ENCODE results near the gene C1QL1.

Gene C1QL1

GRCh38 chr17:44997733-44998520 is 29.8 kb upstream of the C1QL1 start:
- Histone ChIP-seq H3K9ac (ENCODE audit: low read depth, low read length) (no peak overlapping the region), H3K4me3 (ENCODE audit: low read depth in 1 of 2, low read length in 2 of 2) (no peak overlapping the region)

GRCh38 chr17:44996304-44996703 is 28.2 kb upstream of the C1QL1 start:
- no peaks in the 10 kb centered on the region for H4K20me1 ChIP-seq (ENCODE audit: insufficient read depth, low read length)
- no peaks in the 10 kb centered on the region for H3K27me3 ChIP-seq (ENCODE audit: insufficient read depth, low read length, poor library complexity)
- peaks cover 6% of the 10 kb centered on the region; the same call in 1 of the 2 replicates for H3K4me1 ChIP-seq (ENCODE audit: insufficient read depth, low read length)
- TF ChIP-seq EZH2 (IDR thresholded peaks at IDR 0.05; ENCODE audit: borderline replicate concordance, low read depth, low read length, severe bottlenecking) = no peak
- no peak for TF ChIP-seq CTCF (IDR thresholded peaks at IDR 0.05; ENCODE audit: borderline replicate concordance, extremely low read depth, low read length, poor library complexity, severe bottlenecking)
- DNase-seq (no peak), ATAC-seq (ENCODE audit: insufficient read depth, low read depth) (no peak)
- H3K36me3 ChIP-seq (ENCODE audit: insufficient read depth, low read length) = no peaks in the 10 kb centered on the region
- no peaks in the 10 kb centered on the region for H3K9me3 ChIP-seq (ENCODE audit: insufficient read depth, low read length, severe bottlenecking)
- H3K27ac ChIP-seq (ENCODE audit: low read length) = no peak overlapping the region
- no peaks in the 10 kb centered on the region for H3K79me2 ChIP-seq (ENCODE audit: insufficient read depth, low read length)
- H2AFZ ChIP-seq (ENCODE audit: low read depth, low read length) = no peak overlapping the region
- no peak overlapping the region for H3K4me2 ChIP-seq (ENCODE audit: insufficient read depth, low read length)
- no peak overlapping the region for H3K9ac ChIP-seq (ENCODE audit: low read depth, low read length)
- H3K4me3 ChIP-seq (ENCODE audit: low read depth in 1 of 2, low read length in 2 of 2) = no peak overlapping the region

More at GRCh38 chr17:44997733-44998520, 29.8 kb upstream of the C1QL1 start:
- no peaks in the 10 kb centered on the region for H4K20me1 ChIP-seq (ENCODE audit: insufficient read depth, low read length)
- no peak for ATAC-seq (ENCODE audit: insufficient read depth, low read depth)
- H3K4me2 ChIP-seq (ENCODE audit: insufficient read depth, low read length) = no peak overlapping the region
- no peak overlapping the region for H2AFZ ChIP-seq (ENCODE audit: low read depth, low read length)
- H3K79me2 ChIP-seq (ENCODE audit: insufficient read depth, low read length) = no peaks in the 10 kb centered on the region
- H3K36me3 ChIP-seq (ENCODE audit: insufficient read depth, low read length) = no peaks in the 10 kb centered on the region
- DNase-seq = no peak
- no peaks in the 10 kb centered on the region for H3K9me3 ChIP-seq (ENCODE audit: insufficient read depth, low read length, severe bottlenecking)
- H3K4me1 ChIP-seq (ENCODE audit: insufficient read depth, low read length) = peaks cover 6% of the 10 kb centered on the region; the same call in 1 of the 2 replicates
- no peaks in the 10 kb centered on the region for H3K27me3 ChIP-seq (ENCODE audit: insufficient read depth, low read length, poor library complexity)
- H3K27ac ChIP-seq (ENCODE audit: low read length) = no peak overlapping the region
- TF ChIP-seq EZH2 (IDR thresholded peaks at IDR 0.05; ENCODE audit: borderline replicate concordance, low read depth, low read length, severe bottlenecking) (no peak), CTCF (IDR thresholded peaks at IDR 0.05; ENCODE audit: borderline replicate concordance, extremely low read depth, low read length, poor library complexity, severe bottlenecking) (no peak)

- H3K9me3 ChIP-seq (ENCODE audit: insufficient read depth, low read length, severe bottlenecking) = no peaks in the 10 kb centered on the region
- DNase-seq = no peak
- no peaks in the 10 kb centered on the region for H3K79me2 ChIP-seq (ENCODE audit: insufficient read depth, low read length)
- H3K27me3 ChIP-seq (ENCODE audit: insufficient read depth, low read length, poor library complexity) = no peaks in the 10 kb centered on the region
- H2AFZ ChIP-seq (ENCODE audit: low read depth, low read length) = no peak overlapping the region
- no peak overlapping the region for H3K9ac ChIP-seq (ENCODE audit: low read depth, low read length)
- no peak overlapping the region for H3K27ac ChIP-seq (ENCODE audit: low read length)
- peaks cover 6% of the 10 kb centered on the region; the same call in 1 of the 2 replicates for H3K4me1 ChIP-seq (ENCODE audit: insufficient read depth, low read length)
- no peak overlapping the region for H3K4me3 ChIP-seq (ENCODE audit: low read depth in 1 of 2, low read length in 2 of 2)
- H3K4me2 ChIP-seq (ENCODE audit: insufficient read depth, low read length) = no peak overlapping the region
- no peaks in the 10 kb centered on the region for H3K36me3 ChIP-seq (ENCODE audit: insufficient read depth, low read length)
- TF ChIP-seq EZH2 (IDR thresholded peaks at IDR 0.05; ENCODE audit: borderline replicate concordance, low read depth, low read length, severe bottlenecking) (no peak), CTCF (IDR thresholded peaks at IDR 0.05; ENCODE audit: borderline replicate concordance, extremely low read depth, low read length, poor library complexity, severe bottlenecking) (no peak)
- ATAC-seq (ENCODE audit: insufficient read depth, low read depth) = no peak
- H4K20me1 ChIP-seq (ENCODE audit: insufficient read depth, low read length) = no peaks in the 10 kb centered on the region
Observed at GRCh38 chr17:44995436-44996001, 27.4 kb upstream of the C1QL1 start.
